GM18520 (cell line): ENCODE results near the gene RALGAPA1.
A peak's percentile ranks its signal among the peaks of the same experiment; 100 is the strongest.

Experiments
- ATAC-seq: cut with Tn5 transposase; IDR thresholded peaks from one replicate; pipeline ENCODE4 v1.9.1; 2021; ENCODE audit not compliant: unreplicated experiment

RALGAPA1 gene

DNA sequence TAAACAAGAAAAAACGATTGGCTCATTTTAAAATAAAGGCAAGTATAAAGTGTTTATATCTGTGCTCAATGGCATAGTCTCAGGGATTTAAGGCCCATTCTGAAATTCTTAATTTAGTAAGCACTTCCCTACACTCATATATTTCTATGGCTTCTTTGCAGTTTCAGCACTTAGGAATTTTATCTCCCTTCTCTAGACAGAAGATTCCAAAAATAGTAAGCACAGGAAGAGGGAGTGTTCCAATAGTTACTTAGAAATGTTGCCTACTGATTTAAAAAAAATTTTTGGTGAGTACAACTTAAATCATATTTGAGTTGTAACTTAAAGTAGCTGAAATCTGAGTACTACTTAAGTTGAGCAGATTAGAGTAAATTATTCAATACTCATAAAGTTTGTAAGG lies 255.3 kb downstream of the RALGAPA1 start:
- ATAC-seq, result no peak

DNA sequence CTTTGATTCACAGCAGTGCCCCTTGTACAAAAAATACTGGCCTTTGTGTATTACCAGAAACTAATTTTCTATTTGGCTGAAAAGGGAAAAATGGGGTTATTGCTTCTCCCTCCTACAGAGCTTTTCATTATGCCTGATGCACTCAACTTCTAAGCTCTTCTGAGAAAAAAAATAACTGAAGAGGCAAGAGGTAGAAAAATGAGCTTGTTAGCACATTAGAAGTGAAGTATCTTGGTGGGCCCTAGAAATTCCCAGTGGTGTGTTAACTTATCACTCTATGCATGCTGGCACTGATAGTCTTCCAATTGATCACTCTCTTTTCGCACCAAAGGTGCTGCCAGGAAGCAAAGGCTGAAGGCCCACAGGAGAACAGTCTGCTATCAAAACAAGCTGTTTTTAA lies 258.0 kb downstream of the RALGAPA1 start:
- no peak for ATAC-seq

DNA sequence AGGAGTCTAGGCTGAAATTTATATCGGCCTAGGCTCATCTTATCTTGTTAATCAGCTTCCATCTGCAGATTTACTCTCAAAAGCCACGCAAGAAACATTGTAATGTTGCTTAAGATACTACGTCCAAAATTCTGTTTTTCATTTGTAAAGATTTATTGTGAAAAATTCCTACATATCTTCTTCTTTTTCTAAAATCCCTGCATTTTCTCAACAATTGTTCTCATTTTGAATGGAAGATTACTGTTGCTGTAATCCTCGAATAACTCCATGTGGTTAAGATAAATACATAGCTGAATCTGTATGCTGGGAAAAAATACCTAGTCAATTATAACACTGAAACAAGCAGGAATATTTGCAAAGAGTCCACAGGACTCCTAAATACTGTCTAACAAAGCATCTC lies 259.5 kb downstream of the RALGAPA1 start:
- ATAC-seq, result no peak

GRCh38 chr14:35543006-35543405 lies 266.1 kb downstream of the RALGAPA1 start:
- ATAC-seq, result no peak

DNA sequence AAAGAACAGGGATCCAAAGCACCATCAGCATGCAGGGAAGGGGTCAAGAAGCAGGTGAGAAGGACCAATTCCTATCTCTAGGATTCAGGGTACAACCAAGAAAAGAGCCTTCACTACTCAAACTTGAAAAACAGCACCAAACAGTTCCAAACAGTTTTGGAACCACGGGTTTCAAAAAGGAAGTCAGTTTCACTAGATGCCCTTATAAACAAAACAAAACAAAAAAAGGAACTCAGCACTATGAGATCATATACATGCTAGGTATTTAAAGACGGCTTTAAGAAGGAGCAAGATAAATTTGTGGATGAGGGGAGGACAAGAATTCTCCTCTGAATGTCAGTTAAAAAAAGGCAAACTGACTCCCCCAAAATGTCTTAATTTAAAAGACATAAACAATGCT lies 269.1 kb downstream of the RALGAPA1 start:
- no peak for ATAC-seq

DNA sequence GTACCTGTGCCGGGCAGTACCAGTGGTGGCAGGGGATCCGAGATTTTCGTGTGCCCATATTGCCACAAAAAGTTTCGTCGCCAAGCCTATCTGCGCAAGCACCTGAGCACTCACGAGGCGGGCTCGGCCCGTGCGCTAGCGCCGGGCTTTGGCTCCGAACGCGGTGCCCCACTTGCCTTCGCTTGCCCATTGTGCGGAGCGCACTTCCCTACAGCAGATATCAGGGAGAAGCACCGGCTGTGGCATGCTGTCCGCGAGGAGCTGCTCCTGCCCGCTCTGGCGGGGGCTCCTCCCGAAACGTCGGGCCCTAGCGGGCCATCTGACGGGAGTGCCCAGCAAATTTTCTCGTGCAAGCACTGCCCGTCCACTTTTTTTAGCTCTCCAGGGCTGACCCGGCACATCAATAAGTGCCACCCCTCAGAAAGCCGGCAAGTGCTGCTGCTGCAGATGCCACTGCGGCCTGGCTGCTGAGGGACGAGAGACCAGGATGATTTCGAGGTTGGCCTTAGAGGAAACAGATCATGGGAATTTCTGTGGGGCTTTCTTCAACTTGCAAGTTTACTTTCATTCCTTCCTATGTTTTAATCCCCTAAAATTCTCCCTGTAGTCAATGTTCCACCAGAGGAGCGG lies 273.5 kb downstream of the RALGAPA1 start:
- no peak for ATAC-seq

DNA sequence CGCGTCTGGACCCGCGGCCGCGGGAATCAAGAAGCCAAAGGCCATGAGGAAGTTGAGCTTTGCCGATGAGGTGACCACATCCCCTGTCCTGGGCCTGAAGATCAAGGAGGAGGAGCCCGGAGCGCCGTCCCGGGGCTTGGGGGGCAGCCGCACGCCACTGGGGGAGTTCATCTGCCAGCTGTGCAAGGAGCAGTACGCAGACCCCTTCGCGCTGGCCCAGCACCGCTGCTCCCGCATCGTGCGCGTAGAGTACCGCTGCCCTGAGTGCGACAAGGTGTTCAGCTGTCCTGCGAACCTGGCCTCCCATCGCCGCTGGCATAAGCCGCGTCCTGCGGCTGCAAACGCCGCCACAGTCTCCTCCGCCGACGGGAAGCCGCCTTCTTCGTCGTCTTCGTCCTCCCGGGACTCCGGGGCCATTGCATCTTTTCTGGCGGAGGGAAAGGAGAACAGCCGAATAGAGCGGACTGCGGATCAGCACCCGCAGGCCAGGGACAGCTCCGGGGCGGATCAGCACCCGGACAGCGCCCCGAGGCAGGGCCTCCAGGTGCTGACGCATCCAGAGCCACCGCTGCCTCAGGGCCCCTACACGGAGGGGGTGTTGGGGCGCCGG lies 274.1 kb downstream of the RALGAPA1 start:
- no peak for ATAC-seq

DNA sequence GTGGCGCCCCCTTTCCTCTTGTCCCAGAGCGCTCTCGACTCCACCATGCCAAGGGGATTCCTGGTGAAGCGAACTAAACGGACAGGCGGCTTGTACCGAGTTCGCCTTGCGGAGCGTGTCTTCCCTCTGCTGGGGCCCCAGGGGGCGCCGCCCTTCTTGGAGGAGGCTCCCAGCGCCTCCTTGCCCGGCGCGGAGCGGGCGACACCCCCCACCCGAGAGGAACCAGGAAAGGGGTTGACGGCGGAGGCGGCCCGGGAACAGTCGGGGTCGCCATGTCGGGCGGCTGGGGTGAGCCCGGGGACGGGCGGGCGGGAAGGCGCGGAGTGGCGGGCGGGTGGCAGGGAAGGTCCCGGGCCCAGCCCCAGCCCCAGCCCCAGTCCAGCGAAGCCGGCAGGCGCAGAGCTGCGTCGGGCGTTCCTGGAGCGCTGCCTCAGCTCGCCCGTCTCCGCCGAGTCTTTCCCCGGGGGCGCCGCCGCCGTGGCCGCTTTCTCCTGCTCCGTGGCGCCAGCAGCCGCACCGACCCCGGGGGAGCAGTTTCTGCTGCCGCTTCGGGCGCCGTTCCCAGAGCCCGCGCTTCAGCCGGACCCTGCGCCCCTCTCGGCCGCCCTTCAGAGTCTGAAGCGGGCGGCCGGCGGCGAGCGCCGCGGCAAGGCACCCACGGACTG lies 274.8 kb downstream of the RALGAPA1 start:
- no peak for ATAC-seq

GRCh38 chr14:35533357-35534207 lies 275.5 kb downstream of the RALGAPA1 start, which contains the start of gene INSM2:
TSS of gene INSM2 (plus strand) at chr14:35534164. CDS start at chr14:35534253, 89 bp downstream.
- ATAC-seq, result peak; percentile 67

- ATAC-seq, result peak; percentile 7
Measured at GRCh38 chr14:35532783-35533356, 276.2 kb downstream of the RALGAPA1 start.

GRCh38 chr14:35531960-35532747 lies 276.9 kb downstream of the RALGAPA1 start:
- no peak for ATAC-seq

GRCh38 chr14:35526962-35527361 lies 282.1 kb downstream of the RALGAPA1 start:
- ATAC-seq, result no peak

DNA sequence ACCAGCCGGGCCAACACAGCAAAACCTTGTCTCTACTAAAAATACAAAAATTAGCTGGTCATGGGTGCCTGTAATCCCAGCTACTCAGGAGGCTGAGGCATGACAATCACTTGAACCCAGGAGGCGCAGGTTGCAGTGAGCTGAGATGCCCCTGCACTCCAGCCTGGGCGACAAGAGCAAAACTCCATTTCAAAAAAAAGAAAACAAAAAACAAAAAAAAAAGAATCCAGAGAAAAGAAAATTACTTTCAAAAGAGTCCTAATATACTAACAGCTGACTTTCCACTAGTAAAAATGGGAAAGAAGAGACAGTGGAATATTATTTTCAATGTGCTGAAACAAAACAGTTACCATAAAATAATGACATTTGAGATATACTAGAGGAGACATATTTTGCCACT lies 283.4 kb downstream of the RALGAPA1 start:
- no peak for ATAC-seq

GRCh38 chr14:35519986-35520385 lies 289.1 kb downstream of the RALGAPA1 start:
- ATAC-seq, result no peak

- ATAC-seq, result no peak
Measured at GRCh38 chr14:35515916-35516315, 293.2 kb downstream of the RALGAPA1 start.

- ATAC-seq, result no peak
Measured at GRCh38 chr14:35512765-35513164, 296.3 kb downstream of the RALGAPA1 start.

- ATAC-seq, result no peak
Measured at GRCh38 chr14:35509846-35510245, 299.2 kb downstream of the RALGAPA1 start.

GRCh38 chr14:35506927-35507326 lies 302.2 kb downstream of the RALGAPA1 start:
- no peak for ATAC-seq

DNA sequence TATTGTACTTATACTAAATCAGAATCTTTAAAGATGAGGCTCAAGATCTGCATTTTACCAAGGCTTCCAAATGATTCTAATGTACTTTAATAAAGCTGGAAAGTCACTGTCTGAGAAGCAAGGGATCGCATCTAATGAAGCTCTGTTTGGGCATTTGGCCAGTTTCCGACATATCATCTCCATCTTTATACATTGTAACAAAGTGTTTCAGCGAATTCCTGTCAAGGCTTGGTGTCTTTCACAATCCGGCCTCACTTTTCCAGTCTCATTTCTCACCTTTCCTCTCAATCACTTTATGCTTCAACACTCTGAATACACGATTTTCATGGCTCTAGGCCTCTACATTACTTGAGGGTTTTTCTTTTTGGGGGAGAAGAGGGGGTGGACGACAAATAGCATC lies 302.6 kb downstream of the RALGAPA1 start:
- ATAC-seq, result no peak

DNA sequence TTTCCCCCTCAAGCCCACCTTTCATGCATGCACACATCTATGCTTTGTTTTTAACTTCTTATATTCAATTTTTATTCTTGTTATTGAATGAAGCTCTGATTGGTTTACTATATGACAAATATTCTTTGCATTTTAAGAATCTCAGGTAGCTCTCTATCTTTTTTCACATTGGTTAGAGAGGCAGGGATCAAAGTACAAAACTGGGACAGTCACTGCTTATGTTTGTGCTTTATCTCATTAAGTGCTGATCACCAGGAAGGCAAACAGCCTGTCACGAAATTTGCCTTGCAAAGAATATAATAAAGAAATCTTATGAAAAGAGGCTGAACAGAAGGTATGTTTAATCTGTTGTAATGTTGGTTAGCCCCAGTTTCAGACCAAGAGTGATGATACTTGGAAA lies 304.8 kb downstream of the RALGAPA1 start:
- no peak for ATAC-seq
